Mammary epithelial cell (primary cell): Measurements from ENCODE around the gene CBX5.

Source experiments
- EZH2 ChIP-seq: IDR thresholded peaks from 2 replicates; pipeline ENCODE4 v1.6.1; 2012; ENCODE audit warnings: low read length, inconsistent platforms, borderline replicate concordance
- TF ChIP-seq, protein P1 (sequence below), 2 donors: IDR thresholded peaks in 1 of 2; conservative IDR thresholded peaks in 1 of 2; 2 replicates each; pipeline ENCODE4 v1.5.1; 2011 to 2012; ENCODE audit warnings: inconsistent platforms in 2 of 2, low read length in 2 of 2, mild to moderate bottlenecking in 2 of 2, control low read depth in 1 of 2, low read depth in 1 of 2; ENCODE audit not compliant: insufficient read depth in 1 of 2; ENCODE audit errors: extremely low read depth in 1 of 2

DNA sequence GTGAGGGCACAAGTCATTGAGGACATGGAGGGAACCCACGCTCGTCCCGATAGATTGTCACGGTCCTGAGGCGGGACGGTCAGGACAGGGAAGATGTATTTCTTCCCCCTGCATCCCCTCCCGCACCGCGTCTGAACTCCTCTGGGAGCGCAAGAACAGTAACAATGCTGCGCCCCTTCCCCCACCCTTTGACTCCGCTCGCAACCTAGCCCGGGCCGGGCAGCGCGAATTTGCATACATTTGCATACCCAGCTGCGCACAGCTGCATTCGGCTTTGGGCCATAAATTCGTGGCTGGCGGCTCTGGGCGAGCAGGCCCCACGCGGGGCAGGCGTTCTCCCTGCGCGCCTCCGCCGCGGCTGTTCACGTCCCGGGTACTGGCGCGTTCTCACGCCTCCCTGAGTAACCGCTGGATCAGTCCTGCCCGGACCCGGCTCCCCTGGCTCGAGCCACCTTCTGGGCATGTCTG is 62.1 kb downstream of the CBX5 start:
- TF ChIP-seq, protein P1, sequence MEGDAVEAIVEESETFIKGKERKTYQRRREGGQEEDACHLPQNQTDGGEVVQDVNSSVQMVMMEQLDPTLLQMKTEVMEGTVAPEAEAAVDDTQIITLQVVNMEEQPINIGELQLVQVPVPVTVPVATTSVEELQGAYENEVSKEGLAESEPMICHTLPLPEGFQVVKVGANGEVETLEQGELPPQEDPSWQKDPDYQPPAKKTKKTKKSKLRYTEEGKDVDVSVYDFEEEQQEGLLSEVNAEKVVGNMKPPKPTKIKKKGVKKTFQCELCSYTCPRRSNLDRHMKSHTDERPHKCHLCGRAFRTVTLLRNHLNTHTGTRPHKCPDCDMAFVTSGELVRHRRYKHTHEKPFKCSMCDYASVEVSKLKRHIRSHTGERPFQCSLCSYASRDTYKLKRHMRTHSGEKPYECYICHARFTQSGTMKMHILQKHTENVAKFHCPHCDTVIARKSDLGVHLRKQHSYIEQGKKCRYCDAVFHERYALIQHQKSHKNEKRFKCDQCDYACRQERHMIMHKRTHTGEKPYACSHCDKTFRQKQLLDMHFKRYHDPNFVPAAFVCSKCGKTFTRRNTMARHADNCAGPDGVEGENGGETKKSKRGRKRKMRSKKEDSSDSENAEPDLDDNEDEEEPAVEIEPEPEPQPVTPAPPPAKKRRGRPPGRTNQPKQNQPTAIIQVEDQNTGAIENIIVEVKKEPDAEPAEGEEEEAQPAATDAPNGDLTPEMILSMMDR (conservative IDR thresholded peaks at IDR 0.05 in 1 of 2, IDR thresholded peaks at IDR 0.05 in 1 of 2; ENCODE audit: extremely low read depth in 1 of 2, insufficient read depth in 1 of 2, low read depth in 1 of 2, low read length in 2 of 2): no peak
- TF ChIP-seq EZH2: no peak
